ENCODE data around the gene APEX1.

- no peak for TF ChIP-seq POLR2A (IDR thresholded peaks at IDR 0.05)
- TF ChIP-seq, protein P1, sequence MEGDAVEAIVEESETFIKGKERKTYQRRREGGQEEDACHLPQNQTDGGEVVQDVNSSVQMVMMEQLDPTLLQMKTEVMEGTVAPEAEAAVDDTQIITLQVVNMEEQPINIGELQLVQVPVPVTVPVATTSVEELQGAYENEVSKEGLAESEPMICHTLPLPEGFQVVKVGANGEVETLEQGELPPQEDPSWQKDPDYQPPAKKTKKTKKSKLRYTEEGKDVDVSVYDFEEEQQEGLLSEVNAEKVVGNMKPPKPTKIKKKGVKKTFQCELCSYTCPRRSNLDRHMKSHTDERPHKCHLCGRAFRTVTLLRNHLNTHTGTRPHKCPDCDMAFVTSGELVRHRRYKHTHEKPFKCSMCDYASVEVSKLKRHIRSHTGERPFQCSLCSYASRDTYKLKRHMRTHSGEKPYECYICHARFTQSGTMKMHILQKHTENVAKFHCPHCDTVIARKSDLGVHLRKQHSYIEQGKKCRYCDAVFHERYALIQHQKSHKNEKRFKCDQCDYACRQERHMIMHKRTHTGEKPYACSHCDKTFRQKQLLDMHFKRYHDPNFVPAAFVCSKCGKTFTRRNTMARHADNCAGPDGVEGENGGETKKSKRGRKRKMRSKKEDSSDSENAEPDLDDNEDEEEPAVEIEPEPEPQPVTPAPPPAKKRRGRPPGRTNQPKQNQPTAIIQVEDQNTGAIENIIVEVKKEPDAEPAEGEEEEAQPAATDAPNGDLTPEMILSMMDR (IDR thresholded peaks at IDR 0.05): no peak
Measured at GRCh38 chr14:20409226-20409625, 45.8 kb upstream of the APEX1 start.
